HG03103 (cell line): ENCODE data around the gene NRXN3.
A peak's percentile ranks its signal among the peaks of the same experiment; 100 is the strongest.

Experiments used
- ATAC-seq: cut with Tn5 transposase; IDR thresholded peaks from one replicate; pipeline ENCODE4 v1.9.1; 2021; ENCODE audit warnings: low read depth; ENCODE audit not compliant: unreplicated experiment

NRXN3 gene

DNA sequence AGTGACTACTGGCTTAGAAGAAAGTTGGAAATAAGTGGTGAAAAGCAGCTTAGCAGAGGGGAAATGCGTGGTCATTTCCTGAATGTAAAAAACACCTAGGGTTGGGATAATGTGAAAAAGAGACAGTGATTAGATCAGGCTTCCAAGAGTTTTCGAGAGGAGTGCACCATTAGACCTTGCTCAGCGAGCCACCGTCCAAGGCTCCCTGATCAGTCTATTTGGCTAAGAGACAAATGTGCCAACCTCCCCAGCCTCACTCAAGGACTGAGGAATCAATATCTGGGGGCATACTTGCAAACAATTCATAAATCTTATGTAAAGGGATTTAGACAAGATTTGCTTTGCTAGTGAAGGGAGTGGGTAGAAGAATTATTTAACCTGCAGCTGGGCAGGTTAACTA lies 594.5 kb downstream of the NRXN3 start:
- ATAC-seq, result no peak

DNA sequence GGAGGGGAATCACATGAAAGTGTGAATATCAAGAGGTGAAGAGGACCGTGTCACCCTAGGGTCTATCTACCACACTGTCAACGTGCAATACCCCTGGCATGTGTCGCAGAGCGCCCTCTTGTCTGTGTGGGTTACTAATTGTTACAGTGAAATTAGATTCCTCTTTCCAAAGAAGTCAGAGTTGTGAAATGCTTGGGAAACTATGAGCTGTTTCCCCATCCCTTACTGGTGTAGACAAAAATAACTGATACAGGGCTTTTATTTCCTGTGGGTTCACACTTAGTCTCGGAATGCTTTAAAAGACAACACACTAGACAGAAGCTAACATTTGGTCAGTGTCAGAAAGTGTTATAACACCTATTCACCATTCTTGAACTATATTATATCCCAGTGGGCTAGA lies 597.3 kb downstream of the NRXN3 start:
- ATAC-seq, result no peak

DNA sequence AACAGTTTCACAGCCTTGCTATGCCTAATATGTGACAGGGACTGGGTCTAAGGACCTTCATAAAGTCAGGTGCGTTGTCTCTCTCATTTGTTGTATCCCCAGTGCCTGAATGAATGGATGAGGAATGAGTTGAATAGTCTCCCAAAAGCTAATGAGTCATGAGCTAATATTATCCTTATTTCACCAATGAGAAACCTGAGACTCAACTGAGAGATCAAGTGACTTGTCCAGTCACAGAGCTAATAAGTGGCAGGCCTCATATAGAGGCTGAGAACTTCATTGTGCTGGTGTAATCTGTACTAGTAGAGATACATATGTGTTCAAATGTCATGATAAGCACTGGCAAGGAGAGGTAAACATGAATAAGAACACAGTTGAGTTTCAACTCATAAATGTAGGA lies 612.4 kb downstream of the NRXN3 start:
- no peak for ATAC-seq

DNA sequence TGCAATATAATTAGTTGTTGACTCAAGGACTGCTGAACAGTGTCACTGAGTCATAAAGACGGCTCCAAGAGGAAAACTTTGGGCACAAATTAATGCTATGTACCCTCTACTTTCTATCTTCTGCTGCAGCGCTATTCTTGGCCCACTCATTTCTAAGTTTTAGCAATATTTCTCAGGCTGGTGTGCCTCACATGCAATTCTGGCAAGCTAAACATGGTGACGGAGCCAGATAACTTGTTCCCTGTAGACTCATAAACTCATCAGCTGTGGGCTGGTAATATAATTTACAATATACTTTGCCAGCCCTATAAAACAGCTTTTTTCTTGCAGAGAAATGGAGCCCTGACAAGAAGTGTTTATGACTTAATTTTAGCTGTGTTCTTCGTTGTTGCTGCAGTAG lies 615.1 kb downstream of the NRXN3 start:
- ATAC-seq, result no peak

DNA sequence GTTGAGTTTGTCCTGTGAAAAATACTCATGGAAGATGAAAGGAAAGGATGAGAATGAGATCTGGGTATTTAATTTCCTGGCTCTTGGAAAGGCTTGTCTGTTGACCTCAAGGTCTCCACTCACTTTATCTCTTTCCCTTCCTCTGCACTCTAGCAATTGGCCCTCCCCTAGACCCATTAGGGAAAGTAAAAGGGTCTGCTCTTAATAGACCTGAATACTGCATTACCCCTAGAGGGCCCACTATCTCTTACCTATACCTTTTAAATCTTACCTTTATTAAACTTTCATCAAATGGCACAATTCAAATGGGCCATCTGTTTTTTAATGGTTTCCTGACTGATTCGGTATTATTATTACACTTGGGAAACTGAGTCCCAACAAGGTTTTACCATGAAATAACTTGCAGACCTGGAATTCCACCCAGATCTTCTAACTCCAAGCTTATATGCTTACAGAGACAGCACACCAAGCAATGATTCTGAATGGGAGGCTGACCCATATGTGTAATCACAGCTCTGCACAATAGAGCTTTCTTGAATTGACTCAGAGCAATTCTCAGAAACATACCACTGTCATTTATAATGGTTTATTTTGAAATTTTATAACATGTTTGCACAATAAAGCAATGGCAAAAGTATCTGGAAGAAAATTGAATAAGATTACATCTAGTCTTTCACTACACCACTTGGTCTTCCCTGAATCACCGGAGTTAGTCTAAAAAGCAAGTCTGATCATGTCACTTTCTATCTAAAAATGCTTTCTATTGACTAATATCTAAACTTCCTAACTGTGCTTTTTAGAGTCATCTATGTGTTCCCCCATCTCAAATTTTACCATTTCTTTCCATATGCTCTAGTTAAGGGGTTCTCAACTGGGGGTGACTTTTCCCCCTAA lies 618.5 kb downstream of the NRXN3 start:
- ATAC-seq, result no peak

DNA sequence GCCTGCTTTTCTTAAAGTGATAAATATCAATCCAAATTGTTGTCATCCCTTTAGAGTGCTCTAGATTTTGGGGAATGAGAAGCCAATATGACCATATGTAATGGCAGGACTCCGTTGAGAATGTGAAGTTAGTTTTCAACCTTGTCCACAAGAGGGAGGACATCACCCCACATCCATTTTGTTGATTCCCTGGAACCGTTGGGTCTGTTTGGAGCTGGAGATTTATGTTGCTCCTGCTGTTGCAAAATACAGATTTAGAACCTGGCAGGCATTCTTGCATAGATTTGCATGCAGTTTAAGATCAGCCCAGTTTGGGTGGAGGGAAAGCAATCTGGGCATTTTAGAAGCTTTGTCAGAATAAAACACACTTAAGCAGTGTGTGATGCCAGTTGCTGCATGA lies 620.1 kb downstream of the NRXN3 start:
- no peak for ATAC-seq

DNA sequence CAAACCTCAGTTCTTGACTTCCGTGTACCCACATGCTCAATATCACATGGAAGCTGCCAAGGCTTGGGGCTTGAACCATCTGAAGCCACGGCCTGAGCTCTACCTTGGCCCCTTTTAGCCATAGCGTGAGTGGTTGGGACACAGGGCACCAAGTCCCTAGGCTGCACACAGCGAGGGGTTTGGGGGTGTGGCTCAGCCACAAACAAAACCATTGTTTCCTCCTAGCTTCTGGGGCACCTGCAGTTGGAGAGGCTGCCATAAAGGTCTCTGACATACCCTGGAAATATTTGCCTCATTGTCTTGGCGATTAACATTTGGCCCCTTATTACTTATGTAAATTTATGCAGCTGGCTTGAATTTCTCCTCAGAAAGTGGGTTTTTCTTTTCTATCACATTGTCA lies 628.6 kb downstream of the NRXN3 start:
- no peak for ATAC-seq

DNA sequence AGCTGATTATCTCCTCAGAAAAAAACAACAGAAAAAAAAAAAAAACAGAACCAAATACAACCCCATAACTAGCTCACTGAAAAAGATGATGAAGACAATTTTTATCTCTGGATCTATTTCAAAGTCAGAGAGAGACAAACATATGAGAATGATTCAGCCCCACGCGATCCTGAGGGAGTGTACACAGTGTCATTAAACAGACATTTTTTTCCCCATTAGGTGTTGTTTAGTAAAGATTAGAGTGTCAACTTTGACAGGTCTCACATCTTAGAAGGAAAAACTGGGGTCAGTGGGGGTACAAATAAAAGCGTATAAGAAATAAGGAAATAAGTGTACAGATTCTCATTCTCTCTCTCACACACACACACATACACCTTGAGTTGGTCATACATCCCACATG lies 635.4 kb downstream of the NRXN3 start:
- no peak for ATAC-seq

DNA sequence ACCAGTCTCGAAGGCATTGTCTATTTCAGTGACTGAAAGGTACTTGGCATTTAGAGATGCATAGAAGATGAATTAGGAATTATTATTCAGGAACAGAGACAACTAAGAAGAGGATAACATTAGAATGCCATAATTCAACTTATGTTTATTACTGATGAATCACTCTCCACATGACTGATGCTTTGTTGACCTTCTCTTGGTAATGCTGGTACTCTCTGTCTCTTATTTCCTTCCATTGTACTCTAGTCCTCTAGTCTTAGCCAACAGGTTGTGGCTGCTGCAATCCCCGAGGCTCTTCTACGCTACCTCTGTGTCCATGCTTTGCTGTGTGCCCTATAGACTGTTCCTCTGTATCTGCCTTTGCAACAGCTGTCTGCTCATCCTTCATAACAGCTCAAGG lies 652.9 kb downstream of the NRXN3 start:
- no peak for ATAC-seq

DNA sequence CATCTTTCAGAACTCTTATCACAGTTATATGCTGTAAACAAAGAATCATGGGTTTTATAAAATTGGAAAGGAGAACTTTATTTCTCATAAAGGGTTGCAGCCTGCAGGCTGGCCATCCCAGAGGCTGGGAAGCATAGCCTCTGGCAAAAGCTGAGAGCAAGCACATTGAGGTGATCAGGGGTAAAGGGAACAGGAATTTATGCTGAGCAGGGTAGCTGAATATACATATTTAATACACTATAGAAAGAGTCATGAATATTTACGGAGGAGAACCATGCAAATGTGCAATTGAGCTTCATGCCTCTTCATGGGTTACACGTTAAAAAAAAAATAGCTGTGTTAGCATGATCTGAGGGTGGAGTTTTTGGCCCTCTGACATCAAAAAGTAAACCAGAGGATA lies 653.3 kb downstream of the NRXN3 start:
- no peak for ATAC-seq

DNA sequence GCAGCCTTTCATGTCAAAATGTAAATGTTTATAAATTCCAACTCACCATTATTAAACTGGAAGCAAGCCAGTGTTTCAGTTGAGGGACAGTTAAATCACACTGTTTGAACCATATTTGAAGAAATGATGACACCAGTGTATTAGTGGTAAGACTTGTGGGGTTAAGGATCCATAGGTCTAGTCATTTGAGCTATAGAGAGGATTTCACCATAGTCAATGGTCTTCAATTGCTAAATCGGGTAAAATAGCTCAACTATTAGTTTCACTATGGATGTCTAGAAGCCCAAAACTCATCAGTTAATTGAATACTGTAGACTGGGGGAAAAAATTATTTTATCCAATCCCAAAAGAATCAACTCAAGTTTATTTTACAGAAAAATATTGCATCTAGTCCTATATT lies 659.1 kb downstream of the NRXN3 start:
- no peak for ATAC-seq

DNA sequence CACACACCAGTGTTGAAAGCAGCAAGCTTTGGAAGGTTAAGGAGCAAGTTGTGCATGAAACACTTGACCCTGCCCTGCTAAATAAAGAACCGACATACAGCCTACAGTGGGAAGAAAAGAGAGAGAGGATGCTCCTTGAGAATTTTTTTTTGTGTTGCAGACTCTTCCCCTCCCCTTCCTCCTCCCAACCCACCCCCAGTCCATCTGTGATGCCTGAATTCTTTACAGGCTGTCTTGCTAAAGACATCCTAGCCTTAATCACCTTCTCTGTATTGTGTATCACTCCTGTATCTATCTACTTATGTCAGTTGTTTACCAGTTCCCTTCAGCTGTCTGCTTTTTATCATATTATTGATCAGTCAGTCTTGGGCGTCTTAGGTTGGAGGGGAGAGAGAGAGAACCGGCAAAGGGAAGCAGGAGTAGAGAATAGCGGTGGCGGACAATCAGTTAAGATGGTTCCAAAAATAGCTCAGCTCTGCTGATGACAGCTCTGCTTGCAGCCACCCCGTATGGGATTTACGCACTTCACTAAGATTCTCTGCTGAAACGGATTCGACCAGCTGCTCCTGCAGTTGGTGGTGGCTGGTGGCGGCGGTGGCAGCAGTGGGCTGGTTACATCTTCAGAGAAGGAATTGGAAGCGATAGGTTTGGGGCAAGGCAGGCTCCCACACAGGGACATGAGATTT lies 664.7 kb downstream of the NRXN3 start:
- no peak for ATAC-seq

DNA sequence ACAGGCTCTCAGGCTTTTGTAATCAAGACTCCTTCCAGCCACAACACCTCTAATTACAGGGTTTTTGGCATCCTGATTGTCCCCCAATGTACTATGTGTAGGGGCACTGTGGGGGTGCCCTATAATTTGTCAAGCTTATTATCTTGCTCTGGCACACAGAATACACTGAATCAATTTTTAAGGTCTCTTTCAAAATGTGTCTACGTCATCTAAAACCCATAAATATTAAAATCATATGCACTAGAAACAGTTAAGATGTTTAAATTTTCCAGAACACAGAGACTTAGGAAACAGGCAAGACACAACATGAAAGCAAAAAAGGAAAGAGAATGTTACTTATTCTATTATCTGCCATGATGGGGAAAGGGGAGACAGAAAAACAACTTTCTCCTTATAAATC lies 665.7 kb downstream of the NRXN3 start:
- ATAC-seq, result no peak

DNA sequence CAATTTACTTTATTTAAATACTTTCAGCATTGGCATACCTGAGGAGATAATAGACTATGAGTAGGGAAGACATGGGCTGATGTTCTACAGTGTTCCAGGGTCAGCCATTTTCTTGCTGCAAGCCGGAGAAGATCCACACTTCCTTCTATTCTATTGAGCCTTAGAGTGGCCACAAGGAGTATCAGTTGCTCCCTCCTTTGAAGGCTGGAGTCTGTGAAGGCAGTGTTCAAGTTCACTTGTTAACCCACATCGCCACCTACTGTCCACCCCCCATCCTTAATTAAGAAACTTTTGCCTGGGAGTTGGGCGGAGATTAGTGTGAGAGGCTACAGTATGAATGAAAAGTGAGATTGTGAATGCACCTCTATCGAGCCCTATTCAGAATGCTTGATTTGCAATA lies 666.6 kb downstream of the NRXN3 start:
- peak; percentile 58 for ATAC-seq

DNA sequence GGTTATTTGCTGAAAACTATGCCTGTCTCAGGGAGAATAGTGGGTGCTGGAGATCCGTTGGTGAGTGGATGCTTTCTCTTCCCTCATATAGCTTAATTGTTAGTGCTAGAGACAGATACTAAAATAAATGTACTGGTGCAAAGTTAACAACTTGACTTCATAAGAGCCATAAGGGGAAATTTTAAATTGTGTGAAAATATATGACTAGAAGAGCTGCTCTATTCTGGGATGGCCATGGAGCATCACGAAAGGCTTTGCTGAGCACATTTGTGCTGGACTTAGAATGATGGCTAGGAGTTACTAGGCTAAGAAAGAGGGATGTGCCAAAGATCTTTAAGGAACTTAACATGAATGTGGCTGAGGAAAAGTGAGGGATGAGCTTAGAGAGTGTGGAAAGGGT lies 668.8 kb downstream of the NRXN3 start:
- no peak for ATAC-seq

DNA sequence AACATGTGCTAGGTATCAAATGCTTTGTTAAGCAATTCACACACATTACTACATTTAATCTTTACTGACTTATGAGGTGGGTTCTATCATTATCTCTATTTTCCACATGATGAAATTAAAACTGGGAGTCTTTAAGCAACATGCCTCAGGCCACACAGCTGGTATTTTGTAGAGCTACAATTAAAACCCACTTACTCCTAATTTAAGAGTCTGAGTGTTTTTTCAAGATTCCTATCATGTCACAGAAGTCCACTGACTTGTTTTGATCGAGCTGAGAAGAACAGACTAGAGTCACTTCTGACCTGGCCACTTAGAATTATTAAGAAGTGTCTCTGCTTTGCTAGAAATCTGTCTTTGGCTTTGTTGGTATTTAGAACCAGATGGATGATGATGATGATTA lies 670.7 kb downstream of the NRXN3 start:
- ATAC-seq, result no peak

DNA sequence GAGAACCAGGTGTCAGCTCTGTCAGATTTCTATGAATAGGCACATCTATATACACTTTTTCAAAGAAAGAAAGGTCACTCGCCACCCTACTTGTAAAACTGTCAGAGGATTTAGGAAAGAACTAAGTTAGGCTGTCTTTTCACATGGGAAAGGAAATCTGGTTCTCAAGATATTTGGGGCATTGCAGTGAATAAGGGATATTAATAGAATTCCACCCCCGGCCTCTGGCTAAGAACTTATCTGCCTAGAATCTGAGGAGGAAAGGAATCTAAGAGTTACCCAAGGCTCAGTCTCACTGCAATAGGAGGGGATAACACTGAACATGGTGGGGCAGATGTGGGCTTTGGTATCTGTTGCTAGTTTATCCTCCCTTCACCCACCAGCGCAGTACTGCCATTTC lies 677.6 kb downstream of the NRXN3 start:
- ATAC-seq, result no peak

DNA sequence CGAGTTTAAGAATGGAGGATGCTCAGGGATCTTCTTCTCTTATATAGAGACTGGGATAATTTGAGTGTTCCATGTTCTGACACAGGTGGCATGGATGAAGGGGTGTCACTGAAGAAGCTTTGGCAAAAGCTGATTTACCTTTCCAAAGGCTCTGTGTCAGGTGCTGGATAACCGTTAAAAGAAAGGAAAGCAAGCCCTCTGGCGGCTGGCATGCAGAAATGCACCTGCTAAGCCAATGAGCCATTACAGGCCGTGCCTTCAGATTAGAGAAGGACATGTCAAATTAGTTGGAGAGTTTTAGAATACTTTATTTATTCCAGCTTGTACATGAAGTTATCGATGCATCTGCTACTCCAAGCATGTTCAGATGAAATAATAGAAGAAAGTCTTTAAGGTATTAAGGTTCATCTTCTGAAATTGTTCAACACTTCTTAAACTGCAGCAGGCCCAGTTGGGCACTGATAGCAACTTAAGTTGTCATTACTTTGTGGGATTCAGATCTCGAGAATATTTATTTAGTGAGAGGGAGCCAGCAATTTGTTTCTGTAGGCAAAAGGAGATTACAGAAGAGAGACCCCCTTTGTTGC lies 678.2 kb downstream of the NRXN3 start:
- peak; percentile 91 for ATAC-seq

DNA sequence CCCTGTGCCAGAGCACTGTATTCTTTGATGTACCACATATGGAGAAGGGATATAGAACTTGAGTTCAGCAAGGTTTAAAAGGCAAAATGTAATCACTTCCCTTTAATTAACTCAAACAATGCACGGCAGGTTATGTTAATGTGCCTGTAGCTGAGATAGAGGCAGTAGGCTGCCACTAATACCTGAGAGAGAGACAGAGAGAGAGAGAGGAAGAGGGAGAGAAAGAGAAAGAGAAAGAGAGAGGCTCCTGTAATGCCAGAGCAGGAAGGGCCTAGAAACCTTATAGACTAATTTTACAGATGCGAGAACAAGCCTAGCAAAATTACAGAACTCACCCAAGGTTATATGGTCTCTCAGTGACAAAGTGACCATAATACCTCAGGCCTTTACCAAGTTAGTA lies 679.8 kb downstream of the NRXN3 start:
- no peak for ATAC-seq

DNA sequence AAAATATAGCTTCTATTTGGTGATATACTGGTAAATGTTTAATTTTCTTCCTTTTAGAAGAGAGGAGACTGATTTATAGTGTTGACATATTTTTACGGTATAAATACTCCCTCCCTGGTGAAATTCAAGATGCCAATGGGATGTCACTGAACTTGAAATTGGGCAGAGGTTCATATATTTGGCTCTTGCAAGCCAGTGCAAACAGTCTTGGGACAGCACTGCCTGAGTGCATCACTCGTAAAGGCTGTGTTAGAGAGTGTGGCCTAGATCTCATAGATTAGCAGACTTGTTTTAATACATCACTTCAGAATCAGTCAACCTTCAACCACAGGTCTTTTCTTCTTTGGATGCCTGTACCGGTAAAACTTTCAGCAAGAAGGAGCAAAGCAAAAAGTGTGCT lies 681.0 kb downstream of the NRXN3 start:
- ATAC-seq, result no peak

DNA sequence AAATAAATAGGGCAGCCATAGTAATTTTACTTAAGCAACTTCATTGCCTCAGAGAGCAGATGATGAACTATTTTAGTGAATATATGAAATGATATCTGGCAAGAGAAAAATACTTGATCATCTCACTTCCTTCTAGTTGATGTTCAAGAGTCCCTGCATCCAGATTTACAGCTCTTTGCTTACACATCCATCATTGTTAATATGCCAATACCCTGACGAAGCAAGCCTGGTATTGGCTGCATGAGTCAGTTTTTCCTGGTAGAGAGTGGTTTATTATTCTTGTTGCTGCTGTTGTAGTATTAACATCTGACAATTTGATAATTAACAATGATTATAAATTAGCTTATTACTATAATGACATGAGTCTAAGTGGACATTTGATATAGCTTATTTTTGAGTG lies 681.9 kb downstream of the NRXN3 start:
- no peak for ATAC-seq

DNA sequence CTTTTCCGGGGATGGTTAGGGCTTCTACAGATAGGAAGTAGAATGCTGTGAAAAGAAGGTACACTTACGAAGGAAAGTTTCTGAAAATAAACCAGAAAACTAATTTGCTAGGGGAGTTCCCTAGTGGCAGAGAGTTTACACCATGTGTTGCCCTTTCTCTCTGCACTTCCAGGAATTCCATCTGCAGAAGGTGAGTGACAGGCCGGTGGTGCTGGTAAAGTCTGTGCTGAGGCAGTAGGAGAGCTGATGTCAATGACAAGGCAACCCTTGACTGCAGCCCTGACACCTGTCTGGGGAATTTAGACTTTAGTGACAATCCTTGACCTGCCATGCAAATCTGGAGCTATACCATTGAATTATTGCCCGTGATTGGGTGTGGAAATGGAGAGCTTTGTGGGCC lies 687.8 kb downstream of the NRXN3 start:
- ATAC-seq, result no peak
